IMR-90 (cell line): ENCODE results near the gene DPYSL5. TPM values are rescaled to one million over a fixed set of nuclear protein-coding genes. Genes with fewer than 3 reads are reported as not detected.

Experiments
- ATAC-seq: fragments of 200-7000 bp; cut with Tn5 transposase; 2 replicates; pipeline ENCODE4 v1.9.1; 2020; ENCODE audit warnings: low read depth, mild to moderate bottlenecking, moderate library complexity
- BruUV-seq: library from RNA; stranded (reverse); fragments of 400-500 nt; replicated peaks from 2 replicates; lab custom pipeline; 2021; lab: Mats Ljungman, UMichigan
- CTCF ChIA-PET: fragments of 300-600 bp; formaldehyde crosslinking; extraction: SDS; loops from one replicate; lab custom pipeline; 2021; ENCODE audit warnings: antibody characterized with exemption; lab: Yijun Ruan, JAX
- POLR2A ChIA-PET: fragments of 300-600 bp; sonication (Branson Sonifier 250); formaldehyde crosslinking; loops from one replicate; lab custom pipeline; 2022; ENCODE audit warnings: antibody characterized with exemption; ENCODE audit not compliant: unreplicated experiment; lab: Charles Lee
- DNase-seq: peaks from one replicate; pipeline ENCODE4 v3.0.0; 2013
- H2AFZ ChIP-seq: replicated peaks from 2 replicates; pipeline ENCODE3; 2013; ENCODE audit warnings: low read length, mild to moderate bottlenecking; ENCODE audit not compliant: poor library complexity
- H2AK5ac ChIP-seq: 2 replicates; pipeline ENCODE4 v1.6.1; 2013; ENCODE audit warnings: low read depth, low read length, inconsistent platforms
- H2AK9ac ChIP-seq: replicated peaks from 2 replicates; pipeline ENCODE3; 2013; ENCODE audit warnings: mild to moderate bottlenecking, low read depth, low read length, moderate library complexity; ENCODE audit not compliant: poor library complexity
- H2BK120ac ChIP-seq: 2 replicates; pipeline ENCODE4 v1.6.1; 2013; ENCODE audit warnings: low read depth, low read length, inconsistent platforms
- H2BK15ac ChIP-seq: 3 replicates; pipeline ENCODE4 v1.6.1; 2013; ENCODE audit warnings: low read depth, low read length, inconsistent platforms
- H2BK20ac ChIP-seq: 2 replicates; pipeline ENCODE4 v1.6.1; 2013; ENCODE audit warnings: low read depth, mild to moderate bottlenecking, inconsistent platforms, low read length, moderate library complexity
- H2BK5ac ChIP-seq: 2 replicates; pipeline ENCODE4 v1.6.1; 2013; ENCODE audit warnings: mild to moderate bottlenecking, low read depth, low read length, inconsistent platforms; ENCODE audit not compliant: poor library complexity, severe bottlenecking
- H3K14ac ChIP-seq: replicated peaks from 2 replicates; pipeline ENCODE4 v1.6.1; 2013; ENCODE audit warnings: low read depth, low read length, inconsistent platforms
- H3K18ac ChIP-seq: 2 replicates; pipeline ENCODE4 v1.6.1; 2013; ENCODE audit warnings: low read depth, low read length, control low read depth
- H3K23ac ChIP-seq: 2 replicates; pipeline ENCODE4 v1.6.1; 2013; ENCODE audit warnings: low read depth, low read length, inconsistent platforms
- H3K27ac ChIP-seq: 2 replicates; pipeline ENCODE4 v1.5.1; 2013; ENCODE audit warnings: mild to moderate bottlenecking, control low read depth, low read length; ENCODE audit not compliant: insufficient read depth
- H3K27me3 ChIP-seq: 2 replicates; pipeline ENCODE4 v1.6.1; 2013; ENCODE audit warnings: low read length; ENCODE audit not compliant: control insufficient read depth, insufficient read depth
- H3K36me3 ChIP-seq: 2 replicates; pipeline ENCODE4 v1.6.1; 2013; ENCODE audit warnings: low read length, mixed read lengths; ENCODE audit not compliant: control insufficient read depth, insufficient read depth
- H3K4ac ChIP-seq: 2 replicates; pipeline ENCODE4 v1.6.1; 2013; ENCODE audit warnings: low read depth, low read length, inconsistent platforms
- H3K4me1 ChIP-seq: 2 replicates; pipeline ENCODE4 v1.6.1; 2013; ENCODE audit warnings: low read length, mixed read lengths; ENCODE audit not compliant: control insufficient read depth, insufficient read depth
- H3K4me2 ChIP-seq: 2 replicates; pipeline ENCODE4 v1.6.1; 2013; ENCODE audit warnings: low read depth, mild to moderate bottlenecking, control low read depth, low read length, moderate library complexity
- H3K4me3 ChIP-seq: 2 replicates; pipeline ENCODE4 v1.5.1; 2013; ENCODE audit warnings: low read depth, mild to moderate bottlenecking, control low read depth, low read length, moderate library complexity; ENCODE audit not compliant: insufficient read depth
- H3K56ac ChIP-seq: 2 replicates; pipeline ENCODE4 v1.6.1; 2013; ENCODE audit warnings: low read length, inconsistent platforms; ENCODE audit not compliant: insufficient read depth; ENCODE audit errors: extremely low read depth
- H3K79me1 ChIP-seq, 2 experiments: 2 replicates each; pipeline ENCODE4 v1.6.1; 2013; ENCODE audit warnings: low read length in 2 of 2, inconsistent platforms in 1 of 2, low read depth in 1 of 2
- H3K9ac ChIP-seq: 2 replicates; pipeline ENCODE4 v1.6.1; 2013; ENCODE audit warnings: low read depth, low read length, control low read depth
- H3K9me1 ChIP-seq: 2 replicates; pipeline ENCODE4 v1.6.1; 2013; ENCODE audit warnings: low read length, inconsistent platforms; ENCODE audit not compliant: insufficient read depth
- H3K9me3 ChIP-seq: 2 replicates; pipeline ENCODE4 v1.6.1; 2013; ENCODE audit warnings: low read length; ENCODE audit not compliant: control insufficient read depth, insufficient read depth
- H4K20me1 ChIP-seq: 2 replicates; pipeline ENCODE4 v1.6.1; 2013; ENCODE audit warnings: low read length, inconsistent platforms; ENCODE audit not compliant: insufficient read depth
- H4K5ac ChIP-seq: 2 replicates; pipeline ENCODE4 v1.6.1; 2013; ENCODE audit warnings: mild to moderate bottlenecking, low read depth, low read length, control low read depth
- H4K8ac ChIP-seq, 2 experiments: 2 replicates each; pipeline ENCODE4 v1.6.1; 2013; ENCODE audit warnings: low read depth in 2 of 2, low read length in 2 of 2, control low read depth in 1 of 2, inconsistent platforms in 1 of 2
- H4K91ac ChIP-seq: 2 replicates; pipeline ENCODE4 v1.6.1; 2013; ENCODE audit warnings: low read depth, low read length, inconsistent platforms; ENCODE audit not compliant: insufficient read depth
- BHLHE40 ChIP-seq: fragments of 150-350 bp; IDR thresholded peaks from 2 replicates; pipeline ENCODE4 v1.6.1; 2016; ENCODE audit warnings: mild to moderate bottlenecking, low read depth, low read length
- CEBPB ChIP-seq: IDR thresholded peaks from 2 replicates; pipeline ENCODE4 v1.6.1; 2012; ENCODE audit warnings: low read depth, low read length, improper control_type of control experiment
- CHD1 ChIP-seq: IDR thresholded peaks from 2 replicates; pipeline ENCODE4 v1.6.1; 2012; ENCODE audit warnings: low read depth, low read length, improper control_type of control experiment
- FOS ChIP-seq: fragments of 150-350 bp; IDR thresholded peaks from 2 replicates; pipeline ENCODE4 v1.6.1; 2016; ENCODE audit warnings: low read depth, low read length
- MAFK ChIP-seq: IDR thresholded peaks from 2 replicates; pipeline ENCODE4 v1.6.1; 2012; ENCODE audit warnings: low read depth, low read length, improper control_type of control experiment
- MAZ ChIP-seq: IDR thresholded peaks from 2 replicates; pipeline ENCODE4 v1.6.1; 2012; ENCODE audit warnings: low read depth, mild to moderate bottlenecking, low read length, improper control_type of control experiment, moderate library complexity, borderline replicate concordance
- MXI1 ChIP-seq: IDR thresholded peaks from 2 replicates; pipeline ENCODE4 v1.6.1; 2012; ENCODE audit warnings: low read depth, mild to moderate bottlenecking, low read length, moderate library complexity, borderline replicate concordance
- NFE2L2 ChIP-seq: fragments of 150-350 bp; IDR thresholded peaks from 2 replicates; pipeline ENCODE4 v1.6.1; 2016; ENCODE audit warnings: low read depth, mild to moderate bottlenecking, low read length
- POLR2A ChIP-seq: IDR thresholded peaks from 2 replicates; pipeline ENCODE4 v1.6.1; 2012; ENCODE audit warnings: mild to moderate bottlenecking, low read depth, low read length
- RAD21 ChIP-seq: IDR thresholded peaks from 2 replicates; pipeline ENCODE4 v1.6.1; 2012; ENCODE audit warnings: low read length, improper control_type of control experiment
- RCOR1 ChIP-seq: IDR thresholded peaks from 2 replicates; pipeline ENCODE4 v1.6.1; 2012; ENCODE audit warnings: mild to moderate bottlenecking, low read length, improper control_type of control experiment; ENCODE audit not compliant: insufficient replicate concordance
- RFX5 ChIP-seq: IDR thresholded peaks from 2 replicates; pipeline ENCODE4 v1.8.0; 2012; ENCODE audit warnings: low read depth, mild to moderate bottlenecking, low read length, moderate library complexity
- SMC3 ChIP-seq: fragments of 150-350 bp; IDR thresholded peaks from 2 replicates; pipeline ENCODE4 v1.6.1; 2016; ENCODE audit warnings: low read depth, mild to moderate bottlenecking, antibody characterized with exemption, low read length, moderate library complexity
- USF2 ChIP-seq: fragments of 150-350 bp; IDR thresholded peaks from 2 replicates; pipeline ENCODE4 v1.6.1; 2017; ENCODE audit warnings: mild to moderate bottlenecking, antibody characterized with exemption, low read length, low read depth
- WGBS, 2 experiments: methylation state at CpG; one replicate each; pipeline versions ENCODE4 v1.1.5 to v1.1.7; 2013; ENCODE audit warnings: missing lambda C conversion rate in 2 of 2; ENCODE audit not compliant: insufficient read length in 1 of 2; ENCODE audit errors: extremely low coverage in 2 of 2; 5-methylcytosine and 5-hydroxymethylcytosine counted together
- dilution Hi-C: fragments of 300-500 bp; cut with HindIII; formaldehyde crosslinking; loops from one replicate; pipeline ENCODE4 v1.14.3; 2018; ENCODE audit warnings: low sequenced_read_pairs; ENCODE audit not compliant: unreplicated experiment
- in situ Hi-C: fragments of 300-500 bp; cut with MboI; formaldehyde crosslinking; loops from 3 replicates; pipeline ENCODE4 v1.14.3; 2019; ENCODE audit warnings: low sequenced_read_pairs, inconsistent platforms, mixed read lengths
- intact Hi-C: fragments of 100-400 bp; cut with micrococcal nuclease; formaldehyde crosslinking; loops from 2 replicates; pipeline ENCODE4 v1.10.0; 2022
- polyA plus RNA-seq, 3 experiments: library from polyadenylated mRNA; depleted of rRNA; stranded (reverse); fragments of >200 nt; gene quantifications; 2 replicates each; pipeline ENCODE4 v1.2.3, GENCODE V29; 2012; ENCODE audit warnings: low replicate concordance in 1 of 3
- total RNA-seq: library from RNA; depleted of rRNA; stranded (reverse); fragments of >200 nt; gene quantifications from 2 replicates; pipeline ENCODE4 v1.2.3, GENCODE V29; 2012
- TF ChIP-seq, protein P1 (sequence below): conservative IDR thresholded peaks from 2 replicates; pipeline ENCODE4 v1.5.1; 2012; ENCODE audit warnings: mild to moderate bottlenecking, low read depth, low read length, improper control_type of control experiment
- TF ChIP-seq, protein P2 (sequence below): fragments of 150-350 bp; IDR thresholded peaks from 2 replicates; pipeline ENCODE4 v1.6.1; 2016; ENCODE audit warnings: low read depth, mild to moderate bottlenecking, low read length, moderate library complexity, borderline replicate concordance

DPYSL5 gene
- total and polyA plus RNA-seq, 2 of the 4 experiments (the other 2 are of a cell fraction), result not detected

- Histone ChIP-seq H3K79me1 (no peaks in the 10 kb centered on the region), H2AK9ac (no peak overlapping the region), H2BK120ac (no peak overlapping the region), H3K4me2 (no peak overlapping the region), H4K20me1 (no peaks in the 10 kb centered on the region), H3K9ac (no peak overlapping the region), H3K14ac (no peak overlapping the region), H3K4me3 (no peak overlapping the region), H2BK20ac (no peak overlapping the region), H2BK15ac (no peak overlapping the region), H3K27ac (no peak overlapping the region), H4K8ac (no peak overlapping the region), H3K56ac (no peak overlapping the region), H3K4me1 (no peaks in the 10 kb centered on the region), H4K91ac (no peak overlapping the region), H3K9me3 (no peaks in the 10 kb centered on the region), H3K36me3 (no peaks in the 10 kb centered on the region), H3K9me1 (0 out of 2 replicates have a peak, but pooled peaks cover 6% of the 10 kb centered on the region), H3K4ac (no peak overlapping the region), H2AFZ (no peak overlapping the region), H3K27me3 (peaks cover 26% of the 10 kb centered on the region), H4K5ac (no peak overlapping the region), H3K23ac (no peak overlapping the region), H2BK5ac (no peak overlapping the region), H2AK5ac (no peak overlapping the region), H3K18ac (no peak overlapping the region)
- WGBS, 2 experiments, result no CpG with 5 or more reads among the region's 2 CpGs
- in situ Hi-C loops (no loop called here), intact Hi-C loops (no loop called here), dilution Hi-C loops (no loop called here)
- BruUV-seq, result no TSS peak
- CTCF ChIA-PET, result no interaction called here
- TF ChIP-seq, protein P1, sequence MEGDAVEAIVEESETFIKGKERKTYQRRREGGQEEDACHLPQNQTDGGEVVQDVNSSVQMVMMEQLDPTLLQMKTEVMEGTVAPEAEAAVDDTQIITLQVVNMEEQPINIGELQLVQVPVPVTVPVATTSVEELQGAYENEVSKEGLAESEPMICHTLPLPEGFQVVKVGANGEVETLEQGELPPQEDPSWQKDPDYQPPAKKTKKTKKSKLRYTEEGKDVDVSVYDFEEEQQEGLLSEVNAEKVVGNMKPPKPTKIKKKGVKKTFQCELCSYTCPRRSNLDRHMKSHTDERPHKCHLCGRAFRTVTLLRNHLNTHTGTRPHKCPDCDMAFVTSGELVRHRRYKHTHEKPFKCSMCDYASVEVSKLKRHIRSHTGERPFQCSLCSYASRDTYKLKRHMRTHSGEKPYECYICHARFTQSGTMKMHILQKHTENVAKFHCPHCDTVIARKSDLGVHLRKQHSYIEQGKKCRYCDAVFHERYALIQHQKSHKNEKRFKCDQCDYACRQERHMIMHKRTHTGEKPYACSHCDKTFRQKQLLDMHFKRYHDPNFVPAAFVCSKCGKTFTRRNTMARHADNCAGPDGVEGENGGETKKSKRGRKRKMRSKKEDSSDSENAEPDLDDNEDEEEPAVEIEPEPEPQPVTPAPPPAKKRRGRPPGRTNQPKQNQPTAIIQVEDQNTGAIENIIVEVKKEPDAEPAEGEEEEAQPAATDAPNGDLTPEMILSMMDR, result no peak
- TF ChIP-seq POLR2A, result no peak
- no peak for TF ChIP-seq FOS
- TF ChIP-seq SMC3, result no peak
- no peak for TF ChIP-seq MAFK
- TF ChIP-seq RAD21, result no peak
- no peak for TF ChIP-seq CHD1
- TF ChIP-seq RCOR1, result no peak
- TF ChIP-seq RFX5, result no peak
- no peak for TF ChIP-seq NFE2L2
- no peak for TF ChIP-seq BHLHE40
- TF ChIP-seq CEBPB, result no peak
- TF ChIP-seq USF2, result no peak
- TF ChIP-seq MAZ, result no peak
- TF ChIP-seq MXI1, result no peak
- TF ChIP-seq, protein P2, sequence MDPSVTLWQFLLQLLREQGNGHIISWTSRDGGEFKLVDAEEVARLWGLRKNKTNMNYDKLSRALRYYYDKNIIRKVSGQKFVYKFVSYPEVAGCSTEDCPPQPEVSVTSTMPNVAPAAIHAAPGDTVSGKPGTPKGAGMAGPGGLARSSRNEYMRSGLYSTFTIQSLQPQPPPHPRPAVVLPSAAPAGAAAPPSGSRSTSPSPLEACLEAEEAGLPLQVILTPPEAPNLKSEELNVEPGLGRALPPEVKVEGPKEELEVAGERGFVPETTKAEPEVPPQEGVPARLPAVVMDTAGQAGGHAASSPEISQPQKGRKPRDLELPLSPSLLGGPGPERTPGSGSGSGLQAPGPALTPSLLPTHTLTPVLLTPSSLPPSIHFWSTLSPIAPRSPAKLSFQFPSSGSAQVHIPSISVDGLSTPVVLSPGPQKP, result no peak
- DNase-seq, result no peak
- POLR2A ChIA-PET, result no interaction called here
- ATAC-seq, result no peak
Observed at GRCh38 chr2:26874514-26874913, 26.6 kb downstream of the DPYSL5 start.
